ENCODE results near the gene HSD17B3. TPM values are rescaled to one million over a fixed set of nuclear protein-coding genes. Genes with fewer than 3 reads are reported as not detected.

The HSD17B3 gene
- total RNA-seq, 1 donor from 2014 or later: not detected

DNA sequence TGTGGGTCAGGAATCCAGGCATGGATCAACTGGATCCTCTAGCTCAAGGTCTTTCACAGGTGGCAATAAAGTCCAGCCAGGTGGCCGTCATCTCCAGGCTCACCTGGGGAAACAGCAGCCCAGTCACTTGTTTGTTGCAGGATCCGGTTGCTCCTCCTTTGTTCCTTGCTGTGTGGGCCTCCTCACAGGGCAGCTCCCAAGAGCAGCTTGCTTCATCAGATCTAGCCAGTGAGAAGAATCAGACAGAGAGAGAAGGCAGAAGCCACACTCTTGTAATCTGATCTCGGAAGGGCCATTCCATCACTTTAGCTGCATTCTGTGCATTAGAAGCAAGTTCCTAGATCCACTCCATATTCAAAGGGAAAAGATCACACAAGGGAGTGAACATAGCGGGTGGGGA is 3.2 kb upstream of the HSD17B3 start:
- peaks cover under 1% of the 10 kb centered on the region for H3K4me1 Mint-ChIP-seq (ENCODE audit: low read depth)
- H3K27me3 Mint-ChIP-seq (ENCODE audit: low read depth): no peaks in the 10 kb centered on the region

DNA sequence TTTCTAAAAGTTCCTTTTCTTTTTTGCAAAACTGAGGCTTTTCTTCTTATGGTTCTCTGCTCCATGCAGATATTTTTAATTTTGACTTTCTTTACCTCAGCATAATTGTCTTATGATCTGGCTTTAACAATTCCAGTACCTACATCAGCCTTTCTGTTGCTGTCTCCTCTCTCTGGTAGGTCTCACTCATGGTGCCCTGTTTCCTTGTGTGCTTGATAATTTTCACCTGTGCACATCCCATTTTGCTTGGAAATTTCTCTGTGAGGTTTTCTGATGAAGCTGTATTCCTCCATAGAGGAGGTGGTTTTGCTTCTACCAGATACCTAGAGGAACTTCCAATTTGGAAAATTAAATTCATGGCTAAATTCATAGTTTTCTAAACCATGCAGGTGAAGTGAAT is 2.3 kb upstream of the HSD17B3 start:
- Mint-ChIP-seq H3K9me3 (ENCODE audit: low read depth) (peaks cover 3% of the 10 kb centered on the region), H3K4me1 (ENCODE audit: low read depth) (peaks cover 10% of the 10 kb centered on the region), H3K27ac (ENCODE audit: unreplicated experiment) (no peak overlapping the region), H3K4me3 (ENCODE audit: unreplicated experiment) (no peak overlapping the region), H3K27me3 (ENCODE audit: low read depth) (no peaks in the 10 kb centered on the region), H3K36me3 (ENCODE audit: low read depth) (peaks cover 2% of the 10 kb centered on the region)
- no peak for DNase-seq (ENCODE audit: low spot score)
- TF ChIP-seq, protein P1, sequence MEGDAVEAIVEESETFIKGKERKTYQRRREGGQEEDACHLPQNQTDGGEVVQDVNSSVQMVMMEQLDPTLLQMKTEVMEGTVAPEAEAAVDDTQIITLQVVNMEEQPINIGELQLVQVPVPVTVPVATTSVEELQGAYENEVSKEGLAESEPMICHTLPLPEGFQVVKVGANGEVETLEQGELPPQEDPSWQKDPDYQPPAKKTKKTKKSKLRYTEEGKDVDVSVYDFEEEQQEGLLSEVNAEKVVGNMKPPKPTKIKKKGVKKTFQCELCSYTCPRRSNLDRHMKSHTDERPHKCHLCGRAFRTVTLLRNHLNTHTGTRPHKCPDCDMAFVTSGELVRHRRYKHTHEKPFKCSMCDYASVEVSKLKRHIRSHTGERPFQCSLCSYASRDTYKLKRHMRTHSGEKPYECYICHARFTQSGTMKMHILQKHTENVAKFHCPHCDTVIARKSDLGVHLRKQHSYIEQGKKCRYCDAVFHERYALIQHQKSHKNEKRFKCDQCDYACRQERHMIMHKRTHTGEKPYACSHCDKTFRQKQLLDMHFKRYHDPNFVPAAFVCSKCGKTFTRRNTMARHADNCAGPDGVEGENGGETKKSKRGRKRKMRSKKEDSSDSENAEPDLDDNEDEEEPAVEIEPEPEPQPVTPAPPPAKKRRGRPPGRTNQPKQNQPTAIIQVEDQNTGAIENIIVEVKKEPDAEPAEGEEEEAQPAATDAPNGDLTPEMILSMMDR (IDR thresholded peaks at IDR 0.05): no peak

More for the DNA sequence above, 3.2 kb upstream of the HSD17B3 start:
- no peak overlapping the region for H3K27ac Mint-ChIP-seq (ENCODE audit: unreplicated experiment)
- peaks cover 2% of the 10 kb centered on the region for H3K36me3 Mint-ChIP-seq (ENCODE audit: low read depth)
- no peak overlapping the region for H3K4me3 Mint-ChIP-seq (ENCODE audit: unreplicated experiment)
- TF ChIP-seq, protein P1 (IDR thresholded peaks at IDR 0.05): no peak
- peaks cover 3% of the 10 kb centered on the region for H3K9me3 Mint-ChIP-seq (ENCODE audit: low read depth)
- DNase-seq (ENCODE audit: low spot score): no peak

DNA sequence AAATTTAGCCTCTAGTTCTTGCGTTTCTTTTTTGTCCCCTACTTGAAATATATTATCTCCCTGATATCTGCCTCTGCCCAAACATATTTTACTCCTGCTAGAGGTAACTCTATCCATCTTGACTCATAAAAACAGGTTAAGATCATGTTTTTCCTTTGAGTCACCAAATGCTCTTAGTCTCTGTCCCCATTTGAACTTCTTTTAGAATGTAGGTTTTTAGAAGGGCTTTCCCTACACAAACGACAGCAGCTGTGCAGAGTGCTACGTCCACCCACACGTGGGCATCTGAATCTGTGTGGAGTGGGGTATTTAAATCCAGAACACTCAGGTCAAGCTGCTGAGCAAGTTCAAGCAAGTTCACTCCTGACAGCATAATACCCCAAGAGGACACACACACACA is 2.2 kb downstream of the HSD17B3 start:
- Mint-ChIP-seq H3K4me3 (ENCODE audit: unreplicated experiment) (no peak overlapping the region), H3K4me1 (ENCODE audit: low read depth) (peaks cover 12% of the 10 kb centered on the region), H3K27ac (ENCODE audit: unreplicated experiment) (no peak overlapping the region), H3K36me3 (ENCODE audit: low read depth) (peaks cover 2% of the 10 kb centered on the region), H3K9me3 (ENCODE audit: low read depth) (peaks cover 6% of the 10 kb centered on the region), H3K27me3 (ENCODE audit: low read depth) (no peaks in the 10 kb centered on the region)
- no peak for DNase-seq (ENCODE audit: low spot score)
- TF ChIP-seq, protein P1 (IDR thresholded peaks at IDR 0.05): no peak

DNA sequence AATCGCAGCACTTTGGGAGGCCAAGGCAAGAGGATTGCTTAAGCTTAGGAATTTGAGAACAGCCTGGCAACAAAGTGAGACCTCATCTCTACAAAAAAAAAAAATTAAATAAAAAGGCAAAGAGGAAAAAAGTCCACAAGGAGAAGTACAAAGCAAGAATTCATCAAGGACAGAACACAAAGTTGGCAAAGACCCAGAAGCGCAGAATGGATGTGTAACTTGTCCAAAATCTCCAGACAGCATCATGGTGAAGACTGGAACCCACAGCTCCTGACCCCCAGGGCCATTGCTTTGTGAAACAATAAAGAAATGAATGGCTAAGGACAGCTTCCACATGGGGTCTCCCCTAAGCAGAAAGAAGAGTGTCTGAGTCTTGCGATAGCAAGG is 7.8 kb downstream of the HSD17B3 start:
- H3K27ac Mint-ChIP-seq (ENCODE audit: unreplicated experiment): no peak overlapping the region
- peaks cover 6% of the 10 kb centered on the region for H3K9me3 Mint-ChIP-seq (ENCODE audit: low read depth)
- TF ChIP-seq, protein P1 (IDR thresholded peaks at IDR 0.05): no peak
- H3K4me1 Mint-ChIP-seq (ENCODE audit: low read depth): peaks cover 9% of the 10 kb centered on the region
- no peak overlapping the region for H3K4me3 Mint-ChIP-seq (ENCODE audit: unreplicated experiment)
- H3K36me3 Mint-ChIP-seq (ENCODE audit: low read depth): no peaks in the 10 kb centered on the region
- no peak for DNase-seq (ENCODE audit: low spot score)
- H3K27me3 Mint-ChIP-seq (ENCODE audit: low read depth): no peaks in the 10 kb centered on the region

DNA sequence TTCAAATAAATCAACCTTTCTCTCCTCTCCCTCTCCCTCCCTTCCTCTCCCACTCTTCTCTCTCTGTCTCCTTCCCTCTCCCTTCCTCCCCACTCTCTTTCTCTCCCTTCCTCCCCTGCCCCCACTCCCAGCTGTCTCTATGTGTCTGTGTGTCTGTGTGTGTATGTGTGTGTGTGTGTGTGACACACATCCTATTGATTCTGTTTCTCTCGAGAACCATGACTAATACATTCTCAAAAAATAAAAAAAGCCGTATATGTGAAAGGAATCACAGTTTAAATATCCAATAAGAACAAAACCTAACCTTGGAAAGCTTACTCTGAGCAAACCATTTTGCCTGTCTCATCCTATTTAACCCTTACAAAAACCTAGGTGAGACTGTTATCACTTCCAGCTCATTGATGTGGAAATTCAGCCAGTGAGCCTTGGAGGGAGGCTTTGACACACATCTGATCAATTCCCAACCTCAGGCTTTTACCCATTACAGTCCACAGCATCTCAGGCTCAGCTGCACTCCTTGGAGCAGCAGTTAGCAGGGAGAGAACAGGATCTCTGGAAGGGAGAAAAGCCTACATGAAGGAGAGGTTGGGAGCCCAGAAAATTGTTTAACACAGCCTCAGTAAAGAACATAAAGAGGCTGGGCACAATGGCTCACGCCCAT is 8.3 kb downstream of the HSD17B3 start:
- H3K36me3 Mint-ChIP-seq (ENCODE audit: low read depth): no peaks in the 10 kb centered on the region
- peaks cover 6% of the 10 kb centered on the region for H3K9me3 Mint-ChIP-seq (ENCODE audit: low read depth)
- H3K4me3 Mint-ChIP-seq (ENCODE audit: unreplicated experiment): no peak overlapping the region
- H3K27me3 Mint-ChIP-seq (ENCODE audit: low read depth): no peaks in the 10 kb centered on the region
- no peak overlapping the region for H3K27ac Mint-ChIP-seq (ENCODE audit: unreplicated experiment)
- TF ChIP-seq, protein P1 (IDR thresholded peaks at IDR 0.05): no peak
- no peak for DNase-seq (ENCODE audit: low spot score)
- peaks cover 8% of the 10 kb centered on the region for H3K4me1 Mint-ChIP-seq (ENCODE audit: low read depth)

Measured in chondrocyte (in vitro differentiated cells).